Testis (tissue), 3 donors: ENCODE data around the gene FITM1. TPM values are rescaled to one million over a fixed set of nuclear protein-coding genes. Genes with fewer than 3 reads are reported as not detected.

Experiments used
- DNase-seq: peaks from one replicate; pipeline ENCODE4 v3.0.0-alpha.2; 2019
- H3K27ac ChIP-seq, 2 donors: fragments of 200-600 bp; sonication (generic); one replicate each; pipeline ENCODE4 v1.5.1; 2019
- H3K27me3 ChIP-seq: fragments of 200-600 bp; sonication (generic); one replicate; pipeline ENCODE4 v1.5.1; 2019
- H3K36me3 ChIP-seq: fragments of 200-600 bp; sonication (generic); one replicate; pipeline ENCODE4 v1.5.1; 2017; ENCODE audit warnings: low read depth; ENCODE audit errors: missing control alignments
- H3K4me1 ChIP-seq: fragments of 200-600 bp; sonication (generic); one replicate; pipeline ENCODE4 v1.5.1; 2019
- H3K4me3 ChIP-seq, 2 donors: fragments of 200-600 bp; sonication (generic); one replicate each; pipeline ENCODE4 v1.5.1; 2017 to 2019
- H3K9me3 ChIP-seq: fragments of 200-600 bp; sonication (generic); one replicate; pipeline ENCODE4 v1.5.1; 2017
- POLR2A ChIP-seq: fragments of 450-650 bp; IDR thresholded peaks from one replicate; pipeline ENCODE4 v1.6.1; 2017; ENCODE audit warnings: antibody characterized with exemption, mild to moderate bottlenecking, moderate library complexity
- WGBS, 2 donors: methylation state at CpG; one replicate each; pipeline ENCODE4 v1.1.5; 2018; 5-methylcytosine and 5-hydroxymethylcytosine counted together
- intact Hi-C: fragments of 100-400 bp; cut with DNase I; formaldehyde crosslinking; loops from one replicate; pipeline ENCODE4 v1.15.1; 2023; ENCODE audit warnings: low total_unique reads
- polyA plus RNA-seq: library from polyadenylated mRNA; stranded (reverse); fragments of 350-450 nt; fragmentation: Illumina TruSeq; extraction: RNeasy Lipid Tissue Mini Kit (QIAGEN cat#74804); gene quantifications from one replicate; pipeline ENCODE4 v1.2.3, GENCODE V29; 2014; ENCODE audit warnings: low read depth, low replicate concordance; ENCODE audit not compliant: insufficient read depth
- total RNA-seq, 2 donors: library from RNA; depleted of rRNA; stranded (reverse); fragments of >200 nt; gene quantifications; one replicate each; pipeline ENCODE4 v1.2.3, GENCODE V29; 2016
- TF ChIP-seq, protein P1 (sequence below), 3 experiments: fragments of 450-650 bp in 2 of 3; fragments of 200-600 bp in 1 of 3; sonication (generic) in 1 of 3; IDR thresholded peaks; one replicate each; pipeline ENCODE4 v1.5.1; 2016 to 2019; ENCODE audit warnings: antibody characterized with exemption in 3 of 3, mild to moderate bottlenecking in 2 of 3, moderate library complexity in 1 of 3

FITM1 gene
- total and polyA plus RNA-seq, 3 donors from 2014 or later, result 2.2 to 3.7 (median 3.5) TPM

DNA sequence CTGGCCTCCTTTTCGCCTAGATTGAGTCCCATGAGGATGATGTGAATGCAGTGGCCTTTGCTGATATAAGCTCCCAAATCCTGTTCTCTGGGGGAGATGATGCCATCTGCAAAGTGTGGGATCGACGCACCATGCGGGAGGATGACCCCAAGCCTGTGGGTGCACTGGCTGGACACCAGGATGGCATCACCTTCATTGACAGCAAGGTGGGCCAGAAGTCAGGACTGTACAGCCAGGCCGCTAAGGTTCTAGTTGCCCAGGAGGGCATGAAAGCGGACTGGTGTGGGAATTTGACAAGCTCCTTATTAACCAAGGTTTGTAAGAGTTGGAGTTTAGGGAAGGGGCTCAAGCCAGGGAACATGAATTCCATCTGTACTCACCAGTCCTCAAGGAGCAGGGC, 10.8 kb upstream of the FITM1 start:
- no peak for DNase-seq
- H3K27me3 ChIP-seq, result no peaks in the 10 kb centered on the region
- TF ChIP-seq, protein P1, sequence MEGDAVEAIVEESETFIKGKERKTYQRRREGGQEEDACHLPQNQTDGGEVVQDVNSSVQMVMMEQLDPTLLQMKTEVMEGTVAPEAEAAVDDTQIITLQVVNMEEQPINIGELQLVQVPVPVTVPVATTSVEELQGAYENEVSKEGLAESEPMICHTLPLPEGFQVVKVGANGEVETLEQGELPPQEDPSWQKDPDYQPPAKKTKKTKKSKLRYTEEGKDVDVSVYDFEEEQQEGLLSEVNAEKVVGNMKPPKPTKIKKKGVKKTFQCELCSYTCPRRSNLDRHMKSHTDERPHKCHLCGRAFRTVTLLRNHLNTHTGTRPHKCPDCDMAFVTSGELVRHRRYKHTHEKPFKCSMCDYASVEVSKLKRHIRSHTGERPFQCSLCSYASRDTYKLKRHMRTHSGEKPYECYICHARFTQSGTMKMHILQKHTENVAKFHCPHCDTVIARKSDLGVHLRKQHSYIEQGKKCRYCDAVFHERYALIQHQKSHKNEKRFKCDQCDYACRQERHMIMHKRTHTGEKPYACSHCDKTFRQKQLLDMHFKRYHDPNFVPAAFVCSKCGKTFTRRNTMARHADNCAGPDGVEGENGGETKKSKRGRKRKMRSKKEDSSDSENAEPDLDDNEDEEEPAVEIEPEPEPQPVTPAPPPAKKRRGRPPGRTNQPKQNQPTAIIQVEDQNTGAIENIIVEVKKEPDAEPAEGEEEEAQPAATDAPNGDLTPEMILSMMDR (IDR thresholded peaks at IDR 0.05), result no peak
- no peak for TF ChIP-seq POLR2A
- no peaks in the 10 kb centered on the region for H3K36me3 ChIP-seq
- WGBS, 2 donors, result 99 to 100% methylated on average over 6 of the region's 6 CpGs
- intact Hi-C loops, result no loop called here
- H3K27ac ChIP-seq, result no peak overlapping the region
- no peak overlapping the region for H3K4me3 ChIP-seq
- peaks cover 9% of the 10 kb centered on the region for H3K4me1 ChIP-seq
- no peaks in the 10 kb centered on the region for H3K9me3 ChIP-seq

DNA sequence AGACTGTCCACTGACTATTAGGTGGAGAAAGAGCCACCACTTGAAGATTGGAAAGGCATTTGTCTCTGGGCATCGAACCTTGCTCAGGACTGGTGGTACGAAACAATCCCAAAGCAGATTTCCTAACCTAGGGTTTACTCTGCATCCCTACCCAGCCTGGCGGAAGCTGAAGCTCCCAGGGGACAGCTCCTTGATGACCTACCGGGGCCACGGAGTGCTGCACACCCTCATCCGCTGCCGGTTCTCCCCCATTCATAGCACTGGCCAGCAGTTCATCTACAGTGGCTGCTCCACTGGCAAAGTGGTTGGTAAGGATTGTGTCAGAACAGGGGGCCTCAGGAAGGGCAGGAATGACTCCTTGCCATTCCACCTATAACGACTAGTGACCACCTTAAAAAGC, 9.2 kb upstream of the FITM1 start:
- no peaks in the 10 kb centered on the region for H3K27me3 ChIP-seq
- no peaks in the 10 kb centered on the region for H3K9me3 ChIP-seq
- 93 to 97% methylated on average over 8 of the region's 8 CpGs for WGBS, 2 donors
- no peak for DNase-seq
- TF ChIP-seq, protein P1 (IDR thresholded peaks at IDR 0.05), result no peak
- no peak for TF ChIP-seq POLR2A
- no peaks in the 10 kb centered on the region for H3K36me3 ChIP-seq
- H3K4me1 ChIP-seq, result no peaks in the 10 kb centered on the region
- intact Hi-C loops, result no loop called here
- H3K27ac ChIP-seq, result no peak overlapping the region
- no peak overlapping the region for H3K4me3 ChIP-seq

DNA sequence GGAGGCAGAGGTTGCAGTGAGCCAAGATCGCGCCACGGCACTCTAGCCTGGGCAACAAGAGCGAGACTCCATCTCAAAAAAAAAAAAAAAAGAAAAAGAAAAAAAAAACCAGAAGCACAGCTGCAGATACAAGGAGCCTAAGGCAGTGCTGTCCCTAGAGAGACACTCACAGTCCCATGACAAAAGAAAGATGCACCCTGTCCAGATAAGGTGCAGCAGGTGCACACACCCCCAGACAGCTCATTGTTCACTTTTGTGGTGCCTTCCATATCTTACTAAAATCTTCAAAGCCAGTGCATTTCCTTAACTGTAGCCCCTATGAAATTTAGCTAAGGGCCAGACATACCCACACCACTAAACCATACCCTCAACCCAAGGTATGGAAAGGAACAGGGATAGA, 8.0 kb upstream of the FITM1 start:
- WGBS, 2 donors, result 97 to 100% methylated on average over 4 of the region's 4 CpGs
- Histone ChIP-seq H3K27ac (no peak overlapping the region), H3K4me1 (no peaks in the 10 kb centered on the region), H3K9me3 (no peaks in the 10 kb centered on the region), H3K27me3 (no peaks in the 10 kb centered on the region), H3K36me3 (no peaks in the 10 kb centered on the region), H3K4me3 (no peak overlapping the region)
- no peak for TF ChIP-seq POLR2A
- TF ChIP-seq, protein P1 (IDR thresholded peaks at IDR 0.05), result no peak
- intact Hi-C loops, result no loop called here
- DNase-seq, result no peak

DNA sequence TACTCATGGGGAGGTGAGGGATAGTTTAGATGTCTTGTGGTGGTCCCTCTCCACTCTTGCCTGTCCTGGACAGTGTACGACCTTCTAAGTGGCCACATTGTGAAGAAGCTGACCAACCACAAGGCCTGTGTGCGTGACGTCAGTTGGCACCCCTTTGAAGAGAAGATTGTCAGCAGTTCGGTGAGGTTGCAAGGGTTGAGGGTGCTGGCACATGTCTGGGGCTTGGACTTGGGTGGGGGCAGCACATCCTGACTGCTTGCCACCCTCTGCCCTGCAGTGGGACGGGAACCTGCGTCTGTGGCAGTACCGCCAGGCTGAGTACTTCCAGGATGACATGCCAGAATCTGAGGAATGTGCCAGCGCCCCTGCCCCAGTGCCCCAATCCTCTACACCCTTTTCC, 7.6 kb upstream of the FITM1 start:
- Histone ChIP-seq H3K9me3 (no peaks in the 10 kb centered on the region), H3K27ac (no peak overlapping the region), H3K27me3 (no peaks in the 10 kb centered on the region), H3K36me3 (no peaks in the 10 kb centered on the region), H3K4me3 (no peak overlapping the region), H3K4me1 (no peaks in the 10 kb centered on the region)
- intact Hi-C loops, result no loop called here
- 93 to 99% methylated on average over 5 to 8 of the region's 8 CpGs for WGBS, 2 donors
- no peak for DNase-seq
- TF ChIP-seq POLR2A, result no peak
- TF ChIP-seq, protein P1 (IDR thresholded peaks at IDR 0.05), result no peak
